ENCODE measurements around the gene NAXD. TPM values are rescaled to one million over a fixed set of nuclear protein-coding genes. Genes with fewer than 3 reads are reported as not detected.

The NAXD gene
- polyA plus RNA-seq, 4 donors, result 30.1 to 59.3 (median 36.9) TPM

- DNase-seq (no peak), FAIRE-seq (no peak)
- Histone ChIP-seq H3K4me1 (ENCODE audit: control insufficient read depth in 3 of 3, insufficient read depth in 2 of 3, low read depth in 1 of 3, low read length in 2 of 3) (no peaks in the 10 kb centered on the region), H3K36me3 (ENCODE audit: control insufficient read depth in 3 of 3, insufficient read depth in 2 of 3, low read depth in 1 of 3, low read length in 3 of 3) (peaks cover 14 to 76% (median 25%) of the 10 kb centered on the region in 3 donors), H3K27ac (ENCODE audit: low read depth in 1 of 3, low read length in 2 of 3) (no peak overlapping the region), H3K27me3 (ENCODE audit: control insufficient read depth in 3 of 3, insufficient read depth in 3 of 3, low read length in 3 of 3) (no peaks in the 10 kb centered on the region), H3K4me3 (ENCODE audit: low read depth in 1 of 3, low read length in 3 of 3) (no peak overlapping the region), H3K9me3 (ENCODE audit: control insufficient read depth in 2 of 2, insufficient read depth in 1 of 2, low read depth in 1 of 2, low read length in 1 of 2) (no peaks in the 10 kb centered on the region)
- 94 to 95% (median 95%) methylated on average over 16 of the region's 16 CpGs for WGBS, 3 donors
Observed at GRCh38 chr13:110636053-110636475, 20.7 kb downstream of the NAXD start.

- H3K9me3 ChIP-seq (ENCODE audit: control insufficient read depth in 2 of 2, insufficient read depth in 1 of 2, low read depth in 1 of 2, low read length in 1 of 2), result no peaks in the 10 kb centered on the region
- H3K36me3 ChIP-seq (ENCODE audit: control insufficient read depth in 3 of 3, insufficient read depth in 2 of 3, low read depth in 1 of 3, low read length in 3 of 3), result peaks cover 14 to 81% (median 25%) of the 10 kb centered on the region in 3 donors
- H3K27me3 ChIP-seq (ENCODE audit: control insufficient read depth in 3 of 3, insufficient read depth in 3 of 3, low read length in 3 of 3), result no peaks in the 10 kb centered on the region
- FAIRE-seq (no peak), DNase-seq (no peak)
- 78 to 84% (median 83%) methylated on average over 14 of the region's 14 CpGs for WGBS, 3 donors
- no peak overlapping the region for H3K27ac ChIP-seq (ENCODE audit: low read depth in 1 of 3, low read length in 2 of 3)
- H3K4me3 ChIP-seq (ENCODE audit: low read depth in 1 of 3, low read length in 3 of 3), result no peak overlapping the region
- no peaks in the 10 kb centered on the region for H3K4me1 ChIP-seq (ENCODE audit: control insufficient read depth in 3 of 3, insufficient read depth in 2 of 3, low read depth in 1 of 3, low read length in 2 of 3)
Observed at GRCh38 chr13:110636701-110637201, 21.4 kb downstream of the NAXD start.

DNA sequence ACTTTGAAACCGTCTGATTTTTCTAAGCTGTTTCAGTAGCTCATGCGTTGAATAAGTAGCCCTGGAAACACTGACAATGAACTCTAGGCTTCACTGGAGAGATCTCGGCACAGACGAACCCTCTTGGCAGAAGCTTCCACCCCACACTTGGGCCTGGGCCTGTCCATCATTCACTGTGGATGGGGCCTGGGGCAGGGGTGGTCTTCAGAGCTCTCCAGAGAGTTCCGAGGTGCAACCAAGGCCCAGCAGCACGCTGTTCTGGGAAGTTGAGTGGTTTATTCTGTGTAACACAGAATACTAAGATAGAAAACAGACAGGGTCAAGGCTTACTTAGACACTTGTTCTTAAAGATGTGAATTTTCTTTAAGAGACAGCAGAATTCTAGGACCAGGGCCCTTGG is 21.9 kb downstream of the NAXD start:
- no peaks in the 10 kb centered on the region for H3K4me1 ChIP-seq (ENCODE audit: control insufficient read depth in 3 of 3, insufficient read depth in 2 of 3, low read depth in 1 of 3, low read length in 2 of 3)
- no peak overlapping the region for H3K4me3 ChIP-seq (ENCODE audit: low read depth in 1 of 3, low read length in 3 of 3)
- FAIRE-seq (no peak), DNase-seq (no peak)
- no peaks in the 10 kb centered on the region for H3K27me3 ChIP-seq (ENCODE audit: control insufficient read depth in 3 of 3, insufficient read depth in 3 of 3, low read length in 3 of 3)
- H3K27ac ChIP-seq (ENCODE audit: low read depth in 1 of 3, low read length in 2 of 3), result no peak overlapping the region
- no peaks in the 10 kb centered on the region for H3K9me3 ChIP-seq (ENCODE audit: control insufficient read depth in 2 of 2, insufficient read depth in 1 of 2, low read depth in 1 of 2, low read length in 1 of 2)
- 87 to 90% (median 90%) methylated on average over 6 of the region's 6 CpGs for WGBS, 3 donors
- peaks cover 14 to 84% (median 25%) of the 10 kb centered on the region in 3 donors for H3K36me3 ChIP-seq (ENCODE audit: control insufficient read depth in 3 of 3, insufficient read depth in 2 of 3, low read depth in 1 of 3, low read length in 3 of 3)

- no peak for FAIRE-seq
- H3K36me3 ChIP-seq (ENCODE audit: control insufficient read depth in 3 of 3, insufficient read depth in 2 of 3, low read depth in 1 of 3, low read length in 3 of 3), result peaks cover 14 to 88% (median 25%) of the 10 kb centered on the region in 3 donors
Observed at GRCh38 chr13:110637747-110638146, 22.4 kb downstream of the NAXD start.

GRCh38 chr13:110638257-110638656 is 22.9 kb downstream of the NAXD start:
- Histone ChIP-seq H3K9me3 (ENCODE audit: control insufficient read depth in 2 of 2, insufficient read depth in 1 of 2, low read depth in 1 of 2, low read length in 1 of 2) (no peaks in the 10 kb centered on the region), H3K4me1 (ENCODE audit: control insufficient read depth in 3 of 3, insufficient read depth in 2 of 3, low read depth in 1 of 3, low read length in 2 of 3) (no peaks in the 10 kb centered on the region), H3K27ac (ENCODE audit: low read depth in 1 of 3, low read length in 2 of 3) (no peak overlapping the region), H3K36me3 (ENCODE audit: control insufficient read depth in 3 of 3, insufficient read depth in 2 of 3, low read depth in 1 of 3, low read length in 3 of 3) (peaks cover 14 to 93% (median 27%) of the 10 kb centered on the region in 3 donors), H3K4me3 (ENCODE audit: low read depth in 1 of 3, low read length in 3 of 3) (no peak overlapping the region), H3K27me3 (ENCODE audit: control insufficient read depth in 3 of 3, insufficient read depth in 3 of 3, low read length in 3 of 3) (no peaks in the 10 kb centered on the region)
- FAIRE-seq (no peak), DNase-seq (no peak)
- 90 to 96% (median 95%) methylated on average over 23 of the region's 23 CpGs for WGBS, 3 donors

More at GRCh38 chr13:110637747-110638146, 22.4 kb downstream of the NAXD start:
- H3K4me3 ChIP-seq (ENCODE audit: low read depth in 1 of 3, low read length in 3 of 3), result no peak overlapping the region
- 51 to 75% (median 66%) methylated on average over 6 of the region's 6 CpGs for WGBS, 3 donors
- H3K9me3 ChIP-seq (ENCODE audit: control insufficient read depth in 2 of 2, insufficient read depth in 1 of 2, low read depth in 1 of 2, low read length in 1 of 2), result no peaks in the 10 kb centered on the region
- no peak overlapping the region for H3K27ac ChIP-seq (ENCODE audit: low read depth in 1 of 3, low read length in 2 of 3)
- DNase-seq, result no peak
- H3K4me1 ChIP-seq (ENCODE audit: control insufficient read depth in 3 of 3, insufficient read depth in 2 of 3, low read depth in 1 of 3, low read length in 2 of 3), result no peaks in the 10 kb centered on the region
- no peaks in the 10 kb centered on the region for H3K27me3 ChIP-seq (ENCODE audit: control insufficient read depth in 3 of 3, insufficient read depth in 3 of 3, low read length in 3 of 3)

- no peaks in the 10 kb centered on the region for H3K4me1 ChIP-seq (ENCODE audit: control insufficient read depth in 3 of 3, insufficient read depth in 2 of 3, low read depth in 1 of 3, low read length in 2 of 3)
- H3K4me3 ChIP-seq (ENCODE audit: low read depth in 1 of 3, low read length in 3 of 3), result no peak overlapping the region
- FAIRE-seq (no peak), DNase-seq (no peak)
- WGBS, 3 donors, result 89 to 96% (median 92%) methylated on average over 39 of the region's 39 CpGs
- H3K9me3 ChIP-seq (ENCODE audit: control insufficient read depth in 2 of 2, insufficient read depth in 1 of 2, low read depth in 1 of 2, low read length in 1 of 2), result no peaks in the 10 kb centered on the region
- H3K36me3 ChIP-seq (ENCODE audit: control insufficient read depth in 3 of 3, insufficient read depth in 2 of 3, low read depth in 1 of 3, low read length in 3 of 3), result peaks cover 14 to 96% (median 31%) of the 10 kb centered on the region in 3 donors
- no peaks in the 10 kb centered on the region for H3K27me3 ChIP-seq (ENCODE audit: control insufficient read depth in 3 of 3, insufficient read depth in 3 of 3, low read length in 3 of 3)
- no peak overlapping the region for H3K27ac ChIP-seq (ENCODE audit: low read depth in 1 of 3, low read length in 2 of 3)
Observed at GRCh38 chr13:110638814-110639806, 23.8 kb downstream of the NAXD start.

DNA sequence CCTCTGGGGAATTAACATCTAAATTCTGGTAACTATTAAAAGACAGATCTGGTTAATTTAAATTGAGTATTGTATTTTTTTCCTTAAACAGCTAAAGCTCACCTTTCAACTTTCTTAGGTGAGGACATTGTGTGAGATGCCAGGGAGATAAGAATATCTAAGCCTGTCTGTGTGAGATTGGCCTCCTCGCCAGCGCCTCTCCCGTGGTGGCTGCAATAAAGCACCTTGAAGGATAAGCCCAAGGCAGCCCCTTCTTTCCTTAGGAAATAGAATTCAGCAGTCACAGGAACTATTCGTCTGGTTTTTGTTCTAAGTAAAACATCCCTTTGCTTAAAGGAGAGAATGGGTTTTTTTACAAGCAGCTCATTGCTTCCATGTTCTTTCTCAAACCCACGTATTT is 24.6 kb downstream of the NAXD start:
- peaks cover 14 to 94% (median 28%) of the 10 kb centered on the region in 3 donors for H3K36me3 ChIP-seq (ENCODE audit: control insufficient read depth in 3 of 3, insufficient read depth in 2 of 3, low read depth in 1 of 3, low read length in 3 of 3)
- no peak overlapping the region for H3K4me3 ChIP-seq (ENCODE audit: low read depth in 1 of 3, low read length in 3 of 3)
- H3K4me1 ChIP-seq (ENCODE audit: control insufficient read depth in 3 of 3, insufficient read depth in 2 of 3, low read depth in 1 of 3, low read length in 2 of 3), result peaks cover 0 to 5% (median 0%) of the 10 kb centered on the region in 3 donors
- no peak overlapping the region for H3K27ac ChIP-seq (ENCODE audit: low read depth in 1 of 3, low read length in 2 of 3)
- WGBS, 3 donors, result 57 to 70% (median 69%) methylated on average over 5 of the region's 5 CpGs
- DNase-seq (no peak), FAIRE-seq (no peak)
- no peaks in the 10 kb centered on the region for H3K27me3 ChIP-seq (ENCODE audit: control insufficient read depth in 3 of 3, insufficient read depth in 3 of 3, low read length in 3 of 3)
- no peaks in the 10 kb centered on the region for H3K9me3 ChIP-seq (ENCODE audit: control insufficient read depth in 2 of 2, insufficient read depth in 1 of 2, low read depth in 1 of 2, low read length in 1 of 2)

- H3K4me3 ChIP-seq (ENCODE audit: low read depth in 1 of 3, low read length in 3 of 3), result no peak overlapping the region
- FAIRE-seq, result no peak
- H3K9me3 ChIP-seq (ENCODE audit: control insufficient read depth in 2 of 2, insufficient read depth in 1 of 2, low read depth in 1 of 2, low read length in 1 of 2), result no peaks in the 10 kb centered on the region
- peaks cover 0 to 5% (median 0%) of the 10 kb centered on the region in 3 donors for H3K4me1 ChIP-seq (ENCODE audit: control insufficient read depth in 3 of 3, insufficient read depth in 2 of 3, low read depth in 1 of 3, low read length in 2 of 3)
- H3K27ac ChIP-seq (ENCODE audit: low read depth in 1 of 3, low read length in 2 of 3), result no peak overlapping the region
- peaks cover 14 to 94% (median 24%) of the 10 kb centered on the region in 3 donors for H3K36me3 ChIP-seq (ENCODE audit: control insufficient read depth in 3 of 3, insufficient read depth in 2 of 3, low read depth in 1 of 3, low read length in 3 of 3)
- DNase-seq, result no peak
- 78 to 87% (median 84%) methylated on average over 13 of the region's 13 CpGs for WGBS, 3 donors
- no peaks in the 10 kb centered on the region for H3K27me3 ChIP-seq (ENCODE audit: control insufficient read depth in 3 of 3, insufficient read depth in 3 of 3, low read length in 3 of 3)
Observed at GRCh38 chr13:110640591-110641029, 25.3 kb downstream of the NAXD start.
